Activated naive CD4-positive, alpha-beta T cell (primary cell): ENCODE measurements around the gene IL20.

Experiments used
- DNase-seq, 4 experiments: peaks; one replicate each; lab custom pipeline; 2025; lab: John Stamatoyannopoulos, UW

IL20 gene

GRCh38 chr1:206864939-206865671, at the start of gene IL20:
TSS of gene IL20 (plus strand) at chr1:206865623. CDS start at chr1:206865853, 230 bp downstream.
- DNase-seq: peak; percentile 47 to 86 (median 82)

- DNase-seq: no peak
These were observed 48.8 kb upstream of the IL20 start for GRCh38 chr1:206816390-206817287.

GRCh38 chr1:206821493-206821892, 43.9 kb upstream of the IL20 start:
- no peak for DNase-seq

DNA sequence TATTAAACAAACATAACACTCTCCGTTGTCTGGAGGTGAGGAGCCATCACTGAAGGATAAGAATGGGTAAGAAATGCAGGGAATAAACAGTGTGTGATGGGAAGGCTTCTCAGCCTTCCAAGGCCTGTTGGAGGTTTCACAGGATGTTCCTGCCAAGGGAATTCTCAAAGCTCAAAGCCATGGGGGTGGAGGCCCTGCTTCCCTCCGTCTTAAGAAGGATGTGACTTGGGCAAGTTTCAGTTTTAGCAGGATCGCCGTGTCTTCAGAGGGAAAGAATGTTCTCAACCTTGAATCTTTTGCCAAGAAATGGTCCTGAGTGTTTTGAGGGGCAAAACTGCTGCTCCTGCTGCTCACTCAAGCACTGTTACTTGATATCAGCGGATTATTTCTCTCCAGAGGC, 41.7 kb upstream of the IL20 start:
- no peak for DNase-seq

- no peak for DNase-seq
These were observed 41.1 kb upstream of the IL20 start for GRCh38 chr1:206824331-206824730.

GRCh38 chr1:206826394-206826793, 39.0 kb upstream of the IL20 start:
- DNase-seq: no peak

- no peak for DNase-seq
These were observed 37.4 kb upstream of the IL20 start for GRCh38 chr1:206828061-206828460.

DNA sequence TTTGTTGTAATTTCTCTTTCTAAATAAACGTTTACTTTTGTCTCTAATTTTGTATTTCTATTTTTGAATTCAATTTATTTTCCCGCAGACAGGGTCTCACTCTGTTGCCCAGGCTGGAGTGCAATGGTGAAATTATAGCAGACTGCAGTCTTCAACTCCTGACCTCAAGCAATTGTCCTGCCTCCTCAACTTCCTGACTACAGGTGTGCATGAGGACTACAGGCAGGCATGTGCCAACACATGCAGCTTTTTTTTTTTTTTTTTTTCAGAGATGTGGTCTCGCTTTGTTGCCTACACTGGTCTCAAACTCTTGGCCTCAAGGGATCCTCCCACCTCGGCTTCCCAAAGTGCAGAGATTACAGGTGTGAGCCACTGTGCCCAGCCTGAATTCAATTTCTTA, 36.7 kb upstream of the IL20 start:
- DNase-seq: no peak

- DNase-seq: no peak
These were observed 36.1 kb upstream of the IL20 start for GRCh38 chr1:206829282-206829681.

- DNase-seq: no peak
These were observed 35.5 kb upstream of the IL20 start for GRCh38 chr1:206829875-206830274.

DNA sequence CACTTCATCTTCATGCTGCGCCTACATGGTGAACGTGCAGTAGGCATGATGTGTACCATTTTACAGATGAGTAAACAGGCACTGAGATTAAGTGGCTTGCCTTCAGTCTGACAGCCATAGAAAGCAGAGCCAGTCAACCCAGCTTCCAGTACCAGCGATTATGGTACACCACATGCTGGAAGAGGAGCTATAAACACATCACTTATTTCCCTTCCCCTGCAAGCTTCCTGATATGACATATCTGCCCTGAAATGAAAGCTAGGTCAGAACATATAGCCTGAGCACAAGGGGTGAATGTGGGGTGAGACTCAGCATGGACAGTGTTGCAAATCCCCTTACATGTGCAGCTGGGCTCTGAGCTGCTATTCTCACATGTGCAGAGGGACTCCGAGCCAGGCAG, 33.8 kb upstream of the IL20 start:
- no peak for DNase-seq

GRCh38 chr1:206832352-206832880, 33.0 kb upstream of the IL20 start:
- no peak for DNase-seq

GRCh38 chr1:206833106-206833680, 32.2 kb upstream of the IL20 start:
- no peak for DNase-seq

DNA sequence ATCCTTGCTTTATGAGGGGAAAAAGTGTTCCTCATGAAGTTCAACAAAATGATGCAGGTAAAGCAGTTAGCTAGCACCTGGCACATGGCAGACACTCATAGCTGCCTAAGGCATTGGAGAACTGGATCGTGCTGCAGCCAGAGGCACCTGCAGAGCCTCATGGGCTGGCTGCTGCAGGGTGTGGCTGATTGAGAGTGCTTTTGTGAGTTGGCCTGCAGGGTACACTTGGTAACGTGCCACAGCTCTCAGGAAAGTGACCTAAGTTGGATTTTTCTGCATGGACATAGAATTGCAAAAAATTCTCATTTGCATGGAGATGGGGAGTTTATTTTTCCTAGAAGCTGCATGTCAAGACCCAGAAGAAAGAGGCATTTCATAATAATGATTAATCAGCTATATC, 31.6 kb upstream of the IL20 start:
- no peak for DNase-seq

DNA sequence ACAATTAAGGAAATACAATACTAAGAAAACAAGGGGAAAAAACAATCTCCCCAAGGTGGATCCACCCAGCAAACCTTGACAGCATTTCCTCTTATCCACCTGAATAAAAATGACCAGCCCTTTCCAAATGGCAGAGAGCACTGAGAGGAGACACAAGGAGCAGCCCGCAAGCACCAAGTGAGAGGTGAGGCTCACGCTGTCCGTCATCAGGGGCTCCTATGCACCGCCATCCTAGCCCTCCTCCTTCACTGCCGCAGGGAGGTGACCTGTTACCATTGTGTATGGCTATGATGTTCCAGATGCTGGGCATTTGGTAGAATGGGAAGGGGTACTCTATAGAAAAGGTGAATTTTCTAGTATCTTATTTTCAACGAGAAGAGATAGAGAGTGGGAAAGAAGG, 31.2 kb upstream of the IL20 start:
- DNase-seq: no peak

DNA sequence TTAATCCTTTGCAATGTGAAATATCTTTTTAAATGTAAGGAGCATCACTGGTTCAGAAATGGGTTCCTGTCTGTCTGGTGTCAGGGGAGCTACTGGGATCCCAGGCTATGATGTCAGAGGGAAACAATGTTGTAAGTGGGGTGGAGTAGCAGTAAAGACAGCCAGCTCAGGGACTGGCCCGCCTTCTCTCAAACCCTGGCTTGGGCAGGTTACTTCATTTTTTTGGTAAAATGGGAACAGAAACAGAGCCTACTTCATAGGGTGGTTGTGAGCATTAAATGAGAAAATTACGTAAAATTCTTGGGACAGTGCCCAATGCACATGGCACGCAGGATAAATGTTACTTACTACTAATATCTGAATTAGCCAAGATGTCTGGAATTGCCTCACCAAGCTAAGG, 30.7 kb upstream of the IL20 start:
- DNase-seq: no peak

GRCh38 chr1:206835186-206835585, 30.2 kb upstream of the IL20 start:
- DNase-seq: no peak

GRCh38 chr1:206836111-206836510, 29.3 kb upstream of the IL20 start:
- DNase-seq: no peak

DNA sequence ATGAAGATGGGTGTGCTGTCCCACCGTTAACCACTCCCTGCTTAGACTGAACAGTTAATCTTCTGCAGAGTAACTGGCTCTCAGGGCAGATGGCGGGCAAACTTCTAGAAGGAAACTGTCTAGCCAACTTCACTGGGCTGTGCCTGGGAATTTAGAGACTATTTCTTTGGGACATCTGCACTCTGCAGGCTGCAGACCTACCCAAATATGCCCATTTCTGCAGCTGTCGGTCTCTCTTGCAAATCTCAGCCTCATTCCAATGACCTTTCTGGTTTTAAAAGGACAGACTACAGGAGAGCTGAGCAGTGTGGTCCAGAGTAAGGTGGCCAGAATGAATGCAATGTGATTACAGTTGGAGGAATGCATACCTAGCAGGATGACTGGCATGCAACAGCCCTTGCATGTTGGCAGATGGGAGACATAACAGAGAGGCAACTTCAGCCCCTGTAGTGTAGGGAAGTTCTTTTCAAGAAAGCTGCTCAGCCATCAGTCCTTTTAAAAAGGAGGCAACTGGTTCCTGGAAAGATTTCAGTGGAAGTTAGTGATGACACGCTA, 26.3 kb upstream of the IL20 start:
- DNase-seq: no peak

- DNase-seq: no peak
These were observed 25.6 kb upstream of the IL20 start for GRCh38 chr1:206839857-206840256.

DNA sequence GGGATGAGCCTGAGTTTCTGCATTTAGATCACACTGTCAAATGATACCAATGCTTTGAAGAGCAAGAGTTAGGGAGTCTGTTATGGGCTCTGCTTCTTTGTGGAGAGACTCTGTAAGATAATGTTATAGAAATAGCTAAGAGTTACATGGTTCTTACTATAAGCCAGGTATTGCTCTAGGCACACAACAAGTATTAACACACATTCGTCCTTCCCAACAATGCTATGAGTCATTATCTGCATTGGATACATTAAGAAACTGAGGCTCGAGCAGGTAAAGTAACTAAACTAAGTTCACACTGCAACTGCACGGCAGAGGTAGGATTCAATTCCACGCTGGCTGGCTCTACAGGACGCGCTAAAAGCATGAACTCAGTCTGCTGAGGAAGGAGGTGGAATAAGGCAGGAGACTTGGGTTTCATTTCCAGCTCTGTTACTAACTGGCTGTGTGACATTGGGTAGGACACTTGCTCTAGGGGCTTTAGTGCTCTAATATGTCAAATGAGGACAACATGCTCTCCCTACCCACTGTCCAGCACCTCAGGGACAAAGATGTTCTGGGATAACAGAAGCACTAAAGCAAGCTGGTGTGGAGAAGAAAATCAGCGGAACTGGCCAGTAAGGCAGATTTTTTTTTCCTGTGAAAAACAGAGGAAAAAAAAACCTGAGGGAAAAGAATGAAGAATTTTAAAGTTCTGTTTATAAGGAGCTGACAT, 23.7 kb upstream of the IL20 start:
- no peak for DNase-seq

GRCh38 chr1:206842854-206843253, 22.6 kb upstream of the IL20 start:
- DNase-seq: no peak
